Stomach (tissue), 19 donors: Measurements from ENCODE around the gene BACE2. TPM values are rescaled to one million over a fixed set of nuclear protein-coding genes. Genes with fewer than 3 reads are reported as not detected.
A peak's percentile ranks its signal among the peaks of the same experiment; 100 is the strongest.

Source experiments
- DNase-seq, 2 donors: peaks; one replicate each; pipeline versions ENCODE4 v3.0.0 to v3.0.0-alpha.2; 2013 to 2019
- H3K27ac ChIP-seq, 5 donors: fragments of 200-600 bp in 4 of 5; sonication (generic) in 4 of 5; one replicate each; pipeline ENCODE4 v1.5.1; 2013 to 2019; ENCODE audit warnings: mild to moderate bottlenecking in 1 of 5, moderate library complexity in 1 of 5
- H3K27me3 ChIP-seq, 3 donors: fragments of 200-600 bp; sonication (generic); one replicate each; pipeline ENCODE4 v1.5.1; 2017 to 2019; ENCODE audit warnings: mixed run types in 1 of 3
- H3K36me3 ChIP-seq, 4 donors: fragments of 200-600 bp; sonication (generic); 1 replicate in 3 of 4; 2 replicates in 1 of 4; pipeline ENCODE4 v1.5.1; 2016 to 2019
- H3K4me1 ChIP-seq, 4 donors: fragments of 200-600 bp; sonication (generic); one replicate each; pipeline ENCODE4 v1.5.1; 2016 to 2019
- H3K4me3 ChIP-seq, 4 donors: fragments of 200-600 bp; sonication (generic) in 3 of 4; one replicate each; pipeline ENCODE4 v1.5.1; 2016 to 2019; ENCODE audit warnings: mild to moderate bottlenecking in 1 of 4
- H3K9me3 ChIP-seq, 4 donors: fragments of 200-600 bp; sonication (generic); one replicate each; pipeline ENCODE4 v1.5.1; 2016 to 2019
- EP300 ChIP-seq: sonication (generic); formaldehyde crosslinking; IDR thresholded peaks from one replicate; pipeline ENCODE4 v1.6.1; 2017; ENCODE audit warnings: antibody characterized with exemption
- POLR2A ChIP-seq, 4 donors: fragments of 450-650 bp; IDR thresholded peaks; one replicate each; pipeline ENCODE4 v1.6.1; 2016; ENCODE audit warnings: antibody characterized with exemption in 4 of 4, control low read depth in 2 of 4, mild to moderate bottlenecking in 1 of 4, moderate library complexity in 1 of 4
- POLR2AphosphoS5 ChIP-seq, 3 donors: sonication (generic); formaldehyde crosslinking; IDR thresholded peaks; one replicate each; pipeline ENCODE4 v1.6.1; 2016; ENCODE audit warnings: antibody characterized with exemption in 3 of 3
- WGBS, 5 donors: extraction: QIAGEN DNeasy Blood & Tissue Kit in 3 of 5; methylation state at CpG; one replicate each; pipeline versions ENCODE4 v1.1.5 to v1.1.7; 2013 to 2018; 5-methylcytosine and 5-hydroxymethylcytosine counted together
- intact Hi-C: fragments of 100-400 bp; cut with DNase I; formaldehyde crosslinking; loops from one replicate; pipeline ENCODE4 v1.15.1; 2023; ENCODE audit warnings: low total_unique reads
- long read RNA-seq, 10 donors: transcript quantifications; one replicate each; lab custom pipeline, GENCODE V29; 2026
- polyA plus RNA-seq, 3 donors: library from polyadenylated mRNA; stranded (reverse); fragments of 200-250 nt; gene quantifications; one replicate each; pipeline ENCODE4 v1.2.3, GENCODE V29; 2013
- total RNA-seq, 5 donors: library from RNA; depleted of rRNA; stranded (reverse); fragments of >200 nt; gene quantifications; one replicate each; pipeline versions ENCODE4 v1.1.0 to v1.2.3, GENCODE V29; 2014 to 2016
- TF ChIP-seq, protein P1 (sequence below), 7 experiments: fragments of 450-650 bp in 4 of 7; fragments of 200-600 bp in 3 of 7; sonication (generic) in 3 of 7; IDR thresholded peaks; one replicate each; pipeline ENCODE4 v1.5.1; 2016 to 2019; ENCODE audit warnings: antibody characterized with exemption in 7 of 7, control low read depth in 2 of 7, mild to moderate bottlenecking in 1 of 7
- donor health status: healthy with polysubstance abuse.
- donor health status: Bipolar disorder and iron deficiency.
- donor health status: healthy.

Gene BACE2
- total RNA-seq, result 100 to 1,000 TPM in 2 of 5 donors, 10 to 100 TPM in 2, 1 to 10 TPM in 1; 7.6 to 244 (median 83.0) TPM
- polyA plus RNA-seq, result 10 to 100 TPM; 18.5 to 56.2 (median 36.2) TPM
- long read RNA-seq, donor 1, transcript BACE2-202 (9 exons, 2,993 nt), result major isoform, 7 of 13 reads
- long read RNA-seq, donor 1, partial matches to known transcripts, result 5 of 13 reads
- long read RNA-seq, donor 1, other reads (novel, unspliced or antisense), result 0 of 13 reads
- long read RNA-seq, donor 2, transcript BACE2-202 (9 exons, 2,993 nt), result major isoform, 12 of 19 reads
- long read RNA-seq, donor 2, partial matches to known transcripts, result 7 of 19 reads
- long read RNA-seq, donor 2, other reads (novel, unspliced or antisense), result 0 of 19 reads
- long read RNA-seq, donor 3, transcript BACE2-202 (9 exons, 2,993 nt), result major isoform, 6 of 9 reads
- long read RNA-seq, donor 3, partial matches to known transcripts, result 0 of 9 reads
- long read RNA-seq, donor 3, other reads (novel, unspliced or antisense), result 0 of 9 reads
- long read RNA-seq, donor 4, partial matches to known transcripts, result 0 of 1 reads
- long read RNA-seq, donor 4, other reads (novel, unspliced or antisense), result 0 of 1 reads
- long read RNA-seq, donor 5, transcript BACE2-202 (9 exons, 2,993 nt), result major isoform, 16 of 30 reads
- long read RNA-seq, donor 5, partial matches to known transcripts, result 13 of 30 reads
- long read RNA-seq, donor 5, other reads (novel, unspliced or antisense), result 0 of 30 reads
- long read RNA-seq, donor 6, transcript BACE2-202 (9 exons, 2,993 nt), result major isoform, 41 of 63 reads
- long read RNA-seq, donor 6, partial matches to known transcripts, result 19 of 63 reads
- long read RNA-seq, donor 6, other reads (novel, unspliced or antisense), result 0 of 63 reads
- long read RNA-seq, donor 7, full-length matches to known transcripts, result 23 of 50 reads
- long read RNA-seq, donor 7, partial matches to known transcripts, result 27 of 50 reads
- long read RNA-seq, donor 7, other reads (novel, unspliced or antisense), result 0 of 50 reads
- long read RNA-seq, donor 8, transcript BACE2-202 (9 exons, 2,993 nt), result major isoform, 14 of 54 reads
- long read RNA-seq, donor 8, partial matches to known transcripts, result 40 of 54 reads
- long read RNA-seq, donor 8, other reads (novel, unspliced or antisense), result 0 of 54 reads
- long read RNA-seq, donor 9, transcript BACE2-202 (9 exons, 2,993 nt), result major isoform, 7 of 33 reads
- long read RNA-seq, donor 9, partial matches to known transcripts, result 25 of 33 reads
- long read RNA-seq, donor 9, other reads (novel, unspliced or antisense), result 0 of 33 reads
- long read RNA-seq, donor 10, transcript BACE2-202 (9 exons, 2,993 nt), result major isoform, 6 of 6 reads
- long read RNA-seq, donor 10, partial matches to known transcripts, result 0 of 6 reads
- long read RNA-seq, donor 10, other reads (novel, unspliced or antisense), result 0 of 6 reads

DNA sequence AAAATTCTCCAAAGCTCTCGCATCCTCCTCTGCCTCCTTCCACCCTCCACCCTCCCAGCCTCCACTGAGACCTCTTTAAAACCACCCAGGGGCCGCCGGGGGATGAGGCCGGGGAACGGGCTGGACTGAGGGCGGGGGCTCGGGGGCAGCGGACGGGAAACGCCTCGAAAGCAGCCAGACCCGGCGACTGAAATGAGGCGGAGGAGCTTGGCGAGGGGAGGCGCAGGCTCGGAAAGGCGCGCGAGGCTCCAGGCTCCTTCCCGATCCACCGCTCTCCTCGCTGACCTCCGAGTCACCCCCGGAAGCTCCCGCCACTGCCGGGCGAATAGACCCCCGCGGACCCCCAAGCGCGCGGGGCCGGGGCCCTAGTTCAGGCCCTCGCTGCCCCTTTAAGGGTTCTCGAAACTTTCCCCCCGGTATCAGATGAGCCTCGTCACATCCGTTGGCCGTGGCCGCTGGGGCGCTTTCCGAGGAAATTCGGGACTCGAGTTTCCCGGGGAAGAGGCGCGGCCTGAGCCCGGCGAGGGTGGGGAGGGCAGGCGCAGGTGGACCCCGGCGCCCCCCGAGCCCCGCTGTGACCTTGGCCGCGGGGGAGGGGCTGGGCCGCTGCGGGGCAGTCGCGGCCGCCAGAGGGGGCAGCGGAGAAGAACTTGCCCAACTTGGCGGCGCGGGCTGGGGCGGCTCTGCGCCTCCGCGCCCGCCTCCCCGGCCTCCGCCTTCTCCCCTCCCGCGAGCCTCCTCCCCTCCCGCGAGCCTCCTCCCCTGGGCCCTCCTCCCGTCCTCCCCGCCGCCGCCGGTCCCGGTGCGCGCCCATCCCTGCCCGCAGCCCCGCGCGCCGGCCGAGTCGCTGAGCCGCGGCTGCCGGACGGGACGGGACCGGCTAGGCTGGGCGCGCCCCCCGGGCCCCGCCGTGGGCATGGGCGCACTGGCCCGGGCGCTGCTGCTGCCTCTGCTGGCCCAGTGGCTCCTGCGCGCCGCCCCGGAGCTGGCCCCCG, at the start of gene BACE2:
TSS of gene BACE2 (plus strand) at position 813 of the 995 bp plus-strand sequence. CDS start at position 917, 104 bp downstream.
- DNase-seq, result peak; percentile 86 to 94
- peaks cover 0 to 20% (median 0%) of the 10 kb centered on the region in 3 donors for H3K27me3 ChIP-seq
- intact Hi-C loops, result no loop called here
- no peaks in the 10 kb centered on the region for H3K9me3 ChIP-seq
- peak within 1 kb of the TSS; percentile 95 to 98 (median 96) for H3K27ac ChIP-seq
- H3K4me3 ChIP-seq, result peak within 1 kb of the TSS; percentile 84 to 86 (median 86)
- 0 to 1% (median 1%) methylated on average over 29 to 111 of the region's 111 CpGs for WGBS, 5 donors
- H3K4me1 ChIP-seq, result peaks cover 37 to 60% (median 55%) of the 10 kb centered on the region in 4 donors
- no peaks in the 10 kb centered on the region for H3K36me3 ChIP-seq
- TF ChIP-seq, protein P1, sequence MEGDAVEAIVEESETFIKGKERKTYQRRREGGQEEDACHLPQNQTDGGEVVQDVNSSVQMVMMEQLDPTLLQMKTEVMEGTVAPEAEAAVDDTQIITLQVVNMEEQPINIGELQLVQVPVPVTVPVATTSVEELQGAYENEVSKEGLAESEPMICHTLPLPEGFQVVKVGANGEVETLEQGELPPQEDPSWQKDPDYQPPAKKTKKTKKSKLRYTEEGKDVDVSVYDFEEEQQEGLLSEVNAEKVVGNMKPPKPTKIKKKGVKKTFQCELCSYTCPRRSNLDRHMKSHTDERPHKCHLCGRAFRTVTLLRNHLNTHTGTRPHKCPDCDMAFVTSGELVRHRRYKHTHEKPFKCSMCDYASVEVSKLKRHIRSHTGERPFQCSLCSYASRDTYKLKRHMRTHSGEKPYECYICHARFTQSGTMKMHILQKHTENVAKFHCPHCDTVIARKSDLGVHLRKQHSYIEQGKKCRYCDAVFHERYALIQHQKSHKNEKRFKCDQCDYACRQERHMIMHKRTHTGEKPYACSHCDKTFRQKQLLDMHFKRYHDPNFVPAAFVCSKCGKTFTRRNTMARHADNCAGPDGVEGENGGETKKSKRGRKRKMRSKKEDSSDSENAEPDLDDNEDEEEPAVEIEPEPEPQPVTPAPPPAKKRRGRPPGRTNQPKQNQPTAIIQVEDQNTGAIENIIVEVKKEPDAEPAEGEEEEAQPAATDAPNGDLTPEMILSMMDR (IDR thresholded peaks at IDR 0.05), result peak in 5 of 7 experiments; percentile 23 to 83 (median 56)
- peak in 2 of 3 donors; percentile 33 to 67 for TF ChIP-seq POLR2AphosphoS5 (IDR thresholded peaks at IDR 0.05)
- no peak for TF ChIP-seq POLR2A (IDR thresholded peaks at IDR 0.05)

DNA sequence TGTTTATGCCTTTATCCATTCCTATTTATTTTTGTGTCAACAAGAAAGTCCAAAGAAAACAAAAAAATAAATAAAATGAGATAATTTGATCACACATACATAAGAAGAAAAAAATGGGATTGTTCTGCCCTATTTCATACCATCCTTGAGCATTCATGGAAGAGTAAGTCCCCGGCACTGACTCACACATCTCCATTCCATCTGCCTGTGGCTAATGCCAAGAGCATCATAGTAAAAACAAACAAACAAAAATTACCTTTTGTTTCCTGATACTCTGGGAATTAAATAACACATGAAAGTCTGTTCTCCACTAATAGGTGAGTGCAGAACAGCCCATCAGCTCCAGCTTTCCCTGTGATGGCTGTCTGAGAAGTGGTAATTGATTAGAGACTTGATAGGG, 48.1 kb upstream of the BACE2 start:
- intact Hi-C loops, result no loop called here
- H3K27ac ChIP-seq, result no peak overlapping the region
- DNase-seq, result no peak
- no peak overlapping the region for H3K4me3 ChIP-seq
- 87 to 91% (median 90%) methylated on average over 1 of the region's 1 CpG for WGBS, 5 donors
- no peaks in the 10 kb centered on the region for H3K9me3 ChIP-seq
- no peaks in the 10 kb centered on the region for H3K4me1 ChIP-seq
- H3K27me3 ChIP-seq, result peaks cover 0 to 21% (median 0%) of the 10 kb centered on the region in 3 donors
- TF ChIP-seq EP300 (no peak), POLR2A (IDR thresholded peaks at IDR 0.05) (no peak), POLR2AphosphoS5 (IDR thresholded peaks at IDR 0.05) (no peak)
- TF ChIP-seq, protein P1 (IDR thresholded peaks at IDR 0.05), result no peak
- H3K36me3 ChIP-seq, result no peaks in the 10 kb centered on the region

DNA sequence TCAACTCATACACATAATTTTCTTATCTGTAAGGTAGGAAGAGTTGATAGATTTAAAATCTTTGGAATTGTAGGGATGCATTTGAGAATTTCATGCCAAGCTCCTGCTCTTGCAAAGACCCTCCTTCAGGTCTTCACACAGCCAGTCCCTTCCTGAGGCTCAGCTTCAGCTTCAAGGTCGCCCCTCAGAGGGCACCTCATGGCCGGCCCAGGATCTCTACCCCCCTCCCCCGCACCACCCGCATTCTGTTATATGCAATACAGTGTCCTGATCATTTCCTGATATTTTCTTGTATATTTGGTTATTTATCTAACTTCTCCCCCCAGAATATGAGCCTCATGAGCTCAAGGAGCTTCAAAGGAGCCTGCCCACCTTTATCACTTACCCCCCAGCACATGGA, 47.0 kb upstream of the BACE2 start:
- no peak for DNase-seq
- Histone ChIP-seq H3K27ac (no peak overlapping the region), H3K4me1 (no peaks in the 10 kb centered on the region), H3K27me3 (peaks cover 0 to 17% (median 0%) of the 10 kb centered on the region in 3 donors), H3K36me3 (no peaks in the 10 kb centered on the region), H3K9me3 (no peaks in the 10 kb centered on the region), H3K4me3 (no peak overlapping the region)
- no peak for TF ChIP-seq POLR2AphosphoS5 (IDR thresholded peaks at IDR 0.05)
- no peak for TF ChIP-seq POLR2A (IDR thresholded peaks at IDR 0.05)
- no peak for TF ChIP-seq EP300
- TF ChIP-seq, protein P1 (IDR thresholded peaks at IDR 0.05), result no peak
- intact Hi-C loops, result no loop called here
- 76 to 91% (median 83%) methylated on average over 4 of the region's 4 CpGs for WGBS, 5 donors
